ENCODE measurements around the gene HIPK2. TPM values are rescaled to one million over a fixed set of nuclear protein-coding genes. Genes with fewer than 3 reads are reported as not detected.

The HIPK2 gene
- total RNA-seq, 1 experiment from 2014 or later, result 3.0 TPM

GRCh38 chr7:139735912-139736595, 41.7 kb downstream of the HIPK2 start:
- no peak for DNase-seq (ENCODE audit: low spot score)

GRCh38 chr7:139735466-139735865, 42.3 kb downstream of the HIPK2 start:
- DNase-seq (ENCODE audit: low spot score), result no peak

GRCh38 chr7:139734395-139734794, 43.4 kb downstream of the HIPK2 start:
- no peak for DNase-seq (ENCODE audit: low spot score)

- no peak for DNase-seq (ENCODE audit: low spot score)
Measured at GRCh38 chr7:139733751-139734150, 44.0 kb downstream of the HIPK2 start.

GRCh38 chr7:139732471-139733167, 45.2 kb downstream of the HIPK2 start:
- DNase-seq (ENCODE audit: low spot score), result no peak

DNA sequence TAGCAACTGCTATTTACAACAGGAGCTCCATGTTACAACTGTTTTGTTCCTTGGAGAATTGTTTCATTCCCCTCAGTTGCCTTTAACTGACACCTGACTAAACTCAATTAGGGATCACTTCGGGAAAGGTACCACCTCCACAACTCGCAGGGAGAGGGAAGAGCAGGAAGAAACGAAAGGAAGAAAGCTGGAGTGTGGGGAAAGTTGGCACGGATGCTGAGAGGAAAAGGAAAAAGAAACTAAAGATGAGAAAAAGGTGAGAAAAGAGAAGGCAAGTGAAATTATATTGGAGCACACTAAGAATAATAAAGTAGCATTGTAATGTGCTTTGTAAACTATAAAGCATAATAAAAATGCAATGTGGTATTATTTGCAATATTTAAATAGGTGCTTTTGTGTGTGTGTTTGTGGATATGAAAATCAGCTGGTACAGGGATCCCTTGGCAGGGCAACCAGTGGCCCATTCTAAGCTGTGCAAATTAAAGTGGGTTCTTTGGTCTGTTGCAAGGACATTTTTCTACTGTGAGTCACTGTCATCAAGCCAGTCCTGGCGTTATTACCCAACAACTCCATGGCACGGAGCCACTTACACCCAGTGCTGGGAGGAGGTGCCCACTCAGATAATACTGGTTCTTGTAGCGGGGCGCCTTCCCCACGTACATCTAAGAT, 45.9 kb downstream of the HIPK2 start:
- DNase-seq (ENCODE audit: low spot score), result peak; percentile 91

- DNase-seq (ENCODE audit: low spot score), result no peak
Measured at GRCh38 chr7:139730746-139731612, 46.8 kb downstream of the HIPK2 start.

- DNase-seq (ENCODE audit: low spot score), result no peak
Measured at GRCh38 chr7:139728203-139728602, 49.6 kb downstream of the HIPK2 start.

DNA sequence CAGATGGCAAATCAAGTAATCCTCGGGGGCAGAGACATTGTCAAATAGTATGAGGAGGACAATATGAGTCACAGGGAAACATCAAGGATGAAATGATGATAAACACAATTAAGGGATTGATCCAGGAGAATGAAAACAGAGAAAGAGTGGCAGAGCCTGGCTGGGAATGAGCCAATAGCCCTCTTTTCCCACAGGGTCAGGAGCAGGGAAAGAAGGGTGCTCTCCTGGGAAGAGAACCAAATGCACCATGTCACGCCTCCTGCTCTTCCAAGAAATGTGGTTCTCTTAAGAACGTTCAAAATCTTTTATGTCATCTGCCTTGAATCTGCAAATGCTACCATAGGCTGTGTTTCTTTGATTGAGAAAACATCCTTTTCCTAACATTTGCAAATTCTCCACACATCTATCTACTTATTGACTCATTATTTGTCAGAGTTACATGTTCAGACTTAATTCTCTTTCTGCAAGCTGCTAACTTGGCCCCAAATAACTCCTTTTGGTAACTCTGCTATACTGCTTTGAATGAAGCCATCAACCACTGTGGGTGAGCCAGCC, 50.6 kb downstream of the HIPK2 start:
- DNase-seq (ENCODE audit: low spot score), result no peak

GRCh38 chr7:139726485-139726869, 51.3 kb downstream of the HIPK2 start:
- DNase-seq (ENCODE audit: low spot score), result no peak

- no peak for DNase-seq (ENCODE audit: low spot score)
Measured at GRCh38 chr7:139725858-139726484, 51.8 kb downstream of the HIPK2 start.

DNA sequence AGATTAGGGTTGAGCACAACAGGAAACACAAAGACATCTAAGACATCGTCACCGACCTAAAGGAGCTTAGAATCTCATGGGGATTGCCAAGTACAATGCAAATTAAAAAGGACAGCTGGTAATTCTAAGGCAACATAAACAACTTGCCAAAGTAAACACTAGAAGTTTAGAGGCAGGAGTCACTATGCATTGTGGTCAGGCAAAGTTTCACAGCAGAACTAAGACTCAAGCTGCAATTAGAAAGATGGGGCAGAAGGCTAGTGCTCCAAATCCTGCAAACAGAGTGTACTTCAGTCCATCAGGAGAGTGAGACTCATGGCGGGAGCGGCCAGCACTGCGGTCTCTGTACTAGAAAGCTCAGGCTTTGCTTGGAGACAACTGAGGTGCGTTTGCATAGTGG, 52.7 kb downstream of the HIPK2 start:
- no peak for DNase-seq (ENCODE audit: low spot score)

DNA sequence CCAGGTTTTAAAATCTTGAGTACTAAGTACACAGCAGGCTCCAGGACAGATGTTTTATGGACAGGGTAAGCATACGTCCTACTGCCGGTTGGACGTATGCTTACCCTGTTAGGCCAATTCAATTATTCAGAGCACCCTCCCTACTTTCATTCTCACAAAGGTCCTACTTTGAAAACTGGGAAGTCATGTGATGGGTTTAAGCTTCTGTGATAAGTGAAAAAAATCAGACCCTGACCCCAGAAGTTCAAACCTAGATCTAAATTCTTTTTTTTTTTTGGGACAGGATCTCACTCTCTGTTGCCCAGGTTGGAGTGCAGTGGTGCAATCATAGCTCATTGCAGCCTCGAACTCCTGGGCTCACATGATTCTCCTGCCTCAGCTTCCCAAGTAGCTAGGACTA, 55.2 kb downstream of the HIPK2 start:
- DNase-seq (ENCODE audit: low spot score), result no peak

DNA sequence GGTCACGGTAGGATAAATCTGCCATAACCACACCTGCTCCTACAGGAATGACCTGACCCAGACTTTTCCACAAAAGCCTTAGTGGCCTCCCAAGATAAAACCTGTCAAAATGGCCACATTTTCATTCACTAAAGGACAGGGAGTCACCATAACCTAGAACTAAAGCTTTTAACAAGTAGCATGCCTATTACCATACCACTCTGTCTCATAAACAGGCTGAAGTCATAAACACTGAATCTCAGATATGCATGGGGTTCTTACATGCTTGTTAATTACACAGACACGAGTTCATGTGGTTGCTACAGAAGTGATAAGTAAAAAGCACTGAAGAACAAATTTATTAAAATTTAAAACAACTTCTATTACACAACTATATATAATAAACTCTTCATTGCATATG, 56.0 kb downstream of the HIPK2 start:
- DNase-seq (ENCODE audit: low spot score), result no peak

DNA sequence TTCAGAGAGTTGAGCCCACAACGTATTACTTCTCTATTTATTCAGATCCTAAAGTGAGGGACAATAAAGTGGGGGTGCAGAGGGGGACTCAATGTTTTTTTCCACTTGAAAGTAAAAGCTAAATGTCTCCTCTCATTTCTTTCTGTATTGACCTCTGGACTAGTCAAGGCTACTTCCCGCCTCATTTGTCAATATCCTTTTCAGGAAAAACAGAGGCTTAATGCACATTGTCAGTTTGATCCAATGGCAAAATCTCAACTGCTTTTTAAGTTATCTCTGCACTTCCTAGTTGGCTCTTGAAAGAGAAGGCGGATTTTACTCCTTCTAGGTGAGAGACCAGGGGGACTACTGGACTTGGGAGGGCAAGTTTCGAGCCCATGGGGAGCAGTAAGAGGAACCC, 56.4 kb downstream of the HIPK2 start:
- no peak for DNase-seq (ENCODE audit: low spot score)

DNA sequence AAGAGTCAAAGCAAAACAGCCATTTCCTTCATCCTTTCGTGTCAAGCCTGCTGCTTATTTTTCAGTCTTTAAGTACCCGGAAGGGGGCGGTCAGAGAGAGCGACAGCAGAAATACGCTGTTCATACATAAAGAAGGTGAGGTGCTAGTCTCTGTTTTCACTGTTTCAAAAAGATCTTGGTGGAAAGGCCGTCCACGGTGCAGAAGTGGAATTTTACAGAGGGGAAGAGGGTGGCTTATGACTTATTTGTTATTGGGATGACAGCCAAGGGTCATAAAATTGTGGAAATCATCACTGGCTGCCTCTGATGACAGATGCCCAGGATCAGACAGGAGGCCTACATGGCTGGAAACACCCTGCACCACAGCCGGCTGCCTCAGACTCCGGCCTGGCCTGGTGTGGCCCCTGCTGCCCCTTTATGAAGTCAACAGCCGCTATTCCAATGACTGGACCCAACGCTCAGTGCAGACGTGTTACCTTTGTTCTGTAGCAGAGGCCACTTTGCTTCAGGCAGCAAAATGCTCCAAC, 57.0 kb downstream of the HIPK2 start:
- DNase-seq (ENCODE audit: low spot score), result peak; percentile 8

DNA sequence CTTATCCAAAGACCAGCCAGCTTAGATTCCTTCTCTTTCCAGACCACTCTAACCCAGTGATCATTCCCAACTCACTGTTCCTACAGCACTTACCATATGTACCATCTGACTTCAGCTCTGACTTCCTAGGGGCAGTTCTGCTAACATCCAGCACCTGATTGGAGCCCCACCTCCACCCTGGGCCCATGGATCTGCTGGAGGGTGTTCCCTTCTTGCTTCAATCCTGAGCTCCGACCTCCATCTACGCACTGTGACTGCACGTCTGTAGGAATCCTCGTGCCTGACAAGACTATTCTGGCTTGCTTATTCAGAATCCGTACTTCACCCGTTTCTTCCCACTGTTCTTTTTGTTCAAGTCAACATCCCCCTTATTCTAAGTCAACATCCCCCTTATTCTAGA, 57.6 kb downstream of the HIPK2 start:
- no peak for DNase-seq (ENCODE audit: low spot score)

- DNase-seq (ENCODE audit: low spot score), result no peak
Measured at GRCh38 chr7:139718859-139719258, 58.9 kb downstream of the HIPK2 start.

- DNase-seq (ENCODE audit: low spot score), result no peak
Measured at GRCh38 chr7:139718141-139718540, 59.7 kb downstream of the HIPK2 start.

DNA sequence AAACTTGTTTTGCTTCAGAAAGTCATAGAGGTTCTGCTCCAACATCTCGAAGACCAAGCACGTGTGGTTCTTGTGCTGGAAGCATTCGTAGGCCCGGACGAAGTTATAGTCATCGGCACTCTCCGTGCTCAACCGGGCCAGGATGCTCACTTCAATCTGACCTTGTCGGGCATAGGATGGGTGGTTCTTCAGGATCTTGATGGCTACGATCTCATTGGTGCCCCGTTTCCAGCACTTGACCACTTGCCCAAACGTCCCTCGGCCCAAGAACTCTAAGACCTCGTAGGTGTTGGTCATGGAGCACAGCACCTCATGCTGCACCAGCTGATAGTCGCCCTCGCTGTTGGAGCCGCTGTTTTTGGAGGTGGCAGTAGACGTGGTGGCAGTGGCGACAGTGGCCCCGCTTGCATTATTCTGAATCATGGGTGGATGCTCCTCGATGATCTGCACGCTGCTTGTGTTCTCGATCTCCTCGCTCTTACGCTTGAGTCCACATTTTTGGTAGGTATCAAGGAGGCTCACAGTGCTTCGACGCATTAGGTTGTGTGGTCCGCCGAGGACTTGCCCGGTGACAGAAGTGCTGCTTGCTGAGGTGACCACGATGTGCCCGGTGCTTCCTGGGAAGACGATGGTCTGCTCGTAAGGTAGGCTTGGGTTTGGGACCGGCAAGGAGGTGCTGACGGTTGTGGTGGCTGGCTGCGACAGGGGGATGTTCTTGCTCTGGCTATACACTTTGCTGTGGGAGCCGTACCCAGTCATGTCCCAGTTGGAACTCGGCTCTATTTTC, 61.4 kb downstream of the HIPK2 start:
- no peak for DNase-seq (ENCODE audit: low spot score)

Measured in HT-29 (cell line).